Heart left ventricle (tissue), 16 donors: ENCODE data around the gene HK2. TPM values are rescaled to one million over a fixed set of nuclear protein-coding genes. Genes with fewer than 3 reads are reported as not detected.

Experiments
- ATAC-seq, 4 donors: fragments of 200-7000 bp; cut with Tn5 transposase; one replicate each; pipeline ENCODE4 v1.9.1; 2020 to 2022; ENCODE audit warnings: moderate library complexity in 4 of 4, mild to moderate bottlenecking in 3 of 4, moderate number of reproducible peaks in 1 of 4
- DNase-seq, 5 donors: peaks; one replicate each; pipeline ENCODE4 v3.0.0-alpha.2; 2020
- H3K27ac ChIP-seq, 12 donors: fragments of 200-600 bp; sonication (generic) in 4 of 12; one replicate each; pipeline versions ENCODE4 v1.5.0 to v1.8.0; 2016 to 2022; ENCODE audit warnings: mild to moderate bottlenecking in 2 of 12
- H3K27me3 ChIP-seq, 9 donors: fragments of 200-600 bp; sonication (generic) in 2 of 9; one replicate each; pipeline versions ENCODE4 v1.5.1 to v1.8.0; 2016 to 2022; ENCODE audit warnings: mild to moderate bottlenecking in 3 of 9
- H3K36me3 ChIP-seq, 9 donors: fragments of 200-600 bp; sonication (generic) in 2 of 9; one replicate each; pipeline versions ENCODE4 v1.5.0 to v1.8.0; 2018 to 2022; ENCODE audit warnings: mild to moderate bottlenecking in 2 of 9
- H3K4me1 ChIP-seq, 12 donors: fragments of 200-600 bp; sonication (generic) in 4 of 12; one replicate each; pipeline versions ENCODE4 v1.5.0 to v1.8.0; 2016 to 2022; ENCODE audit warnings: mild to moderate bottlenecking in 3 of 12
- H3K4me3 ChIP-seq, 12 donors: fragments of 200-600 bp; sonication (generic) in 4 of 12; one replicate each; pipeline versions ENCODE4 v1.5.0 to v1.8.0; 2017 to 2022; ENCODE audit warnings: mild to moderate bottlenecking in 9 of 12, moderate library complexity in 4 of 12
- H3K9me3 ChIP-seq, 12 donors: fragments of 200-600 bp; sonication (generic) in 4 of 12; one replicate each; pipeline versions ENCODE4 v1.5.0 to v1.8.0; 2016 to 2022; ENCODE audit warnings: mild to moderate bottlenecking in 1 of 12
- POLR2A ChIP-seq, 2 donors: fragments of 450-650 bp; IDR thresholded peaks; one replicate each; pipeline ENCODE4 v1.6.1; 2017; ENCODE audit warnings: antibody characterized with exemption in 2 of 2, mild to moderate bottlenecking in 2 of 2, moderate library complexity in 2 of 2
- WGBS, 4 donors: extraction: QIAGEN DNeasy Blood & Tissue Kit in 2 of 4; methylation state at CpG; one replicate each; pipeline versions ENCODE4 v1.1.5 to v1.1.7; 2013 to 2018; 5-methylcytosine and 5-hydroxymethylcytosine counted together
- intact Hi-C, 10 donors: fragments of 100-400 bp; cut with DNase I; formaldehyde crosslinking; loops; one replicate each; pipeline versions ENCODE4 v1.11.1 to v1.14.2; 2022
- polyA plus RNA-seq, 2 donors: library from polyadenylated mRNA; stranded (reverse); fragments of 200-250 nt; gene quantifications; one replicate each; pipeline ENCODE4 v1.2.3, GENCODE V29; 2013
- total RNA-seq, 9 donors: library from RNA; depleted of rRNA in 2 of 9; stranded (reverse); fragments of >200 nt in 2 of 9; fragmentation: NEBNext Ultra II Directional in 3 of 9; extraction: Animal tissue kit (Norgen Biotek cat#: 25700) in 3 of 9; gene quantifications; one replicate each; pipeline versions ENCODE4 v1.1.0 to v1.2.4, GENCODE V29; 2016 to 2023
- TF ChIP-seq, protein P1 (sequence below), 12 donors: fragments of 200-600 bp; sonication (generic) in 4 of 12; IDR thresholded peaks; one replicate each; pipeline versions ENCODE4 v1.5.0 to v1.8.0; 2018 to 2022; ENCODE audit warnings: antibody characterized with exemption in 12 of 12, mild to moderate bottlenecking in 5 of 12
- donor health status: ischemic (EF 13 %, LVEDD 7.1; RV severe dilation, severe dysfunction).
- donor health status: healthy with polysubstance abuse.
- donor health status: DM: no; HTN: yes; CAD: no.
- donor health status: DM: no; HTN: no; CAD: no.
- donor health status: ischemic (EF 25% LVEDD 6.9; RV normal size, moderate dysfunction).
- donor health status: ischemic (EF 25% LVEDD 5.7; RV mildly dilated, moderate dysfunction).
- donor health status: healthy.
- donor health status: DM: yes; HTN: yes; CAD: no.
- donor health status: ischemic (EF 35%, LVEDD 5.7; RV mildly dilated, moderate dysfunction).
- donor health status: nonischemic (EF 11% LVEDD 7.7; RV severe dilation, severe dysfunction).
- donor health status: DM: yes; HTN: yes; CAD: no.
- donor health status: PGD.
- donor health status: ischemic (EF 29% LVEDD 5.4; RV normal size, mild dysfunction).
- donor health status: nonischemic (EF 23%, LVEDD 6.1; RV moderate dilation, normal function).

Gene HK2
- total and polyA plus RNA-seq, 11 donors, result 1.9 to 31.5 (median 16.3) TPM

DNA sequence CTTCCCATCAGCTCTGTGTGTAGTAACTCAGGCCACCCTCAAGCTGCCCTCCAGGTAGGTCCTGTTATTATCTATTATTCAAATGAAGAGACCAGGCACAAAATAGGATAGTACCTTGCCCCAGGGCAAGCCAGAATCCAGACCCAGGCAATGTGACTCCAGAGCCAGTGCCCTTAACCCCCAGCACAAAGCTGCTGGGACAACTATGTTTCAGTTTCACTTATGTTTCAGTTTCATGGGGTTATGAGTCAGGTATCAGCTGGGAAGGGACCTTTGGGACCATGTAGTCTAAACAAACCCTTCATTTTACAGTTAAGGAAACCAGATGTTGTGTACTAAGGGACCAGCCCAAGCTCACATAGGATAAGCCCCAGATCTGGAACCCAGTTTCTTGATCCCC is 10.0 kb downstream of the HK2 start:
- peak in 2 of 4 donors; percentile 18 to 33 for ATAC-seq
- Histone ChIP-seq H3K4me3 (no peak overlapping the region), H3K4me1 (peaks cover 0 to 87% (median 40%) of the 10 kb centered on the region in 12 donors), H3K36me3 (no peaks in the 10 kb centered on the region), H3K27me3 (no peaks in the 10 kb centered on the region), H3K27ac (peak overlapping the region in 10 of 12 donors; percentile 17 to 90 (median 48)), H3K9me3 (no peaks in the 10 kb centered on the region)
- DNase-seq, result no peak
- TF ChIP-seq, protein P1, sequence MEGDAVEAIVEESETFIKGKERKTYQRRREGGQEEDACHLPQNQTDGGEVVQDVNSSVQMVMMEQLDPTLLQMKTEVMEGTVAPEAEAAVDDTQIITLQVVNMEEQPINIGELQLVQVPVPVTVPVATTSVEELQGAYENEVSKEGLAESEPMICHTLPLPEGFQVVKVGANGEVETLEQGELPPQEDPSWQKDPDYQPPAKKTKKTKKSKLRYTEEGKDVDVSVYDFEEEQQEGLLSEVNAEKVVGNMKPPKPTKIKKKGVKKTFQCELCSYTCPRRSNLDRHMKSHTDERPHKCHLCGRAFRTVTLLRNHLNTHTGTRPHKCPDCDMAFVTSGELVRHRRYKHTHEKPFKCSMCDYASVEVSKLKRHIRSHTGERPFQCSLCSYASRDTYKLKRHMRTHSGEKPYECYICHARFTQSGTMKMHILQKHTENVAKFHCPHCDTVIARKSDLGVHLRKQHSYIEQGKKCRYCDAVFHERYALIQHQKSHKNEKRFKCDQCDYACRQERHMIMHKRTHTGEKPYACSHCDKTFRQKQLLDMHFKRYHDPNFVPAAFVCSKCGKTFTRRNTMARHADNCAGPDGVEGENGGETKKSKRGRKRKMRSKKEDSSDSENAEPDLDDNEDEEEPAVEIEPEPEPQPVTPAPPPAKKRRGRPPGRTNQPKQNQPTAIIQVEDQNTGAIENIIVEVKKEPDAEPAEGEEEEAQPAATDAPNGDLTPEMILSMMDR (IDR thresholded peaks at IDR 0.05), result no peak
- TF ChIP-seq POLR2A (IDR thresholded peaks at IDR 0.05), result no peak
- intact Hi-C loops, result no loop called here

DNA sequence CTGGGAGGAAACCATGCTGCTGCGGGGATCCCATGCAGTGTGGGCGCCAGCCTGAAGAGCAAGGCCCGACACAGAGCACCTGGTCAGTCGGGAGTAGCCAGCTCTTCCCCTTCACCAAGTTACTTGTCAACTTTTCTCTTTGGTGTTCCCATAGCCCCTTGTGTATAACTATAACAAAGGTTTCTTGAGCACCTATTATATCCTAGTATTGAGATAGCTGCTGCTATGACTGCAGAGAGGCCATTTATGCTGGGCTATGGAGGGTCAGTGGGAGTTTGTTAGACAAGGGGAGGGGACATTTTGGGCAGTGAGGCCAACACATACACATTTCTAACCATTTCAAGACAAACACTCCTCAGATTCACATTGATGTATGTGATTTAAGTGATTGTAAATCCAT is 10.8 kb downstream of the HK2 start:
- ATAC-seq (no peak), DNase-seq (no peak)
- Histone ChIP-seq H3K27ac (peak overlapping the region in 11 of 12 donors; percentile 64 to 90 (median 77)), H3K9me3 (no peaks in the 10 kb centered on the region), H3K36me3 (no peaks in the 10 kb centered on the region), H3K4me3 (no peak overlapping the region), H3K27me3 (no peaks in the 10 kb centered on the region), H3K4me1 (peaks cover 0 to 96% (median 44%) of the 10 kb centered on the region in 12 donors)
- intact Hi-C loops, result no loop called here
- 93 to 100% (median 97%) methylated on average over 4 of the region's 4 CpGs for WGBS, 4 donors
- TF ChIP-seq POLR2A (IDR thresholded peaks at IDR 0.05), result no peak

DNA sequence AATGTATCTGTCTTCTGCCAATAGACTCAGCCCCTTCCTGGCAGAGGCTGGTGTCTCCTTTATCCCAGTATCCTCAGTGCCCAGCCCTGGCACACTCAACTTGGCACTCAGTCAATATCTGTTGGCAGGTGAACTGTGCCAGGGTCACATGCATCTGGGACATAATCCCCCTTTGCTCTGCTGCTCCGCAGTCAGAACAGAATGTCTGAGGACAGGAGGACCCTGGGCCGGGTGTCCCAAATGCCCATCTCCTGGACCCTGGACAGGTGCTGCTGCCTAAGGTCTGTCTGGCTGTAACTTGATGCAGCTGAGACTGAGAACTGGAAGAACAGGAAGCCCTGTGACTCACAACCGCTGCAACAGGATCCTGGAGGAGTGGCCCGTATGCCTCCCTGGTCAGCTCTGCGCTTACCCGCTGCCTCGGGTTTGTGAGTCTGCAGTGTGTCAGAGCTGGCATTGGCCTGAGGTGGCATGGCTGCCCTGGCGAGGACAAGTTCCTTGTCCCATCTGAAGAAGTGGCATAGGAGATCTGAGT is 11.4 kb downstream of the HK2 start:
- Histone ChIP-seq H3K27me3 (no peaks in the 10 kb centered on the region), H3K36me3 (no peaks in the 10 kb centered on the region), H3K27ac (peak overlapping the region in 11 of 12 donors; percentile 64 to 90 (median 77)), H3K9me3 (no peaks in the 10 kb centered on the region), H3K4me3 (peak overlapping the region in 3 of 12 donors; percentile 10 to 23 (median 14)), H3K4me1 (peaks cover 0 to 98% (median 44%) of the 10 kb centered on the region in 12 donors)
- peak; percentile 63 to 91 (median 84) for DNase-seq
- WGBS, 4 donors, result 23 to 30% (median 25%) methylated on average over 5 to 8 of the region's 8 CpGs
- TF ChIP-seq POLR2A (IDR thresholded peaks at IDR 0.05), result no peak
- TF ChIP-seq, protein P1 (IDR thresholded peaks at IDR 0.05), result no peak
- intact Hi-C loops, result no loop called here
- ATAC-seq, result peak; percentile 64 to 87 (median 81)

- H3K27ac ChIP-seq, result peak overlapping the region in 11 of 12 donors; percentile 64 to 90 (median 77)
- H3K36me3 ChIP-seq, result no peaks in the 10 kb centered on the region
- peaks cover 0 to 100% (median 45%) of the 10 kb centered on the region in 12 donors for H3K4me1 ChIP-seq
- no peaks in the 10 kb centered on the region for H3K27me3 ChIP-seq
- TF ChIP-seq POLR2A (IDR thresholded peaks at IDR 0.05), result no peak
- TF ChIP-seq, protein P1 (IDR thresholded peaks at IDR 0.05), result no peak
- H3K9me3 ChIP-seq, result no peaks in the 10 kb centered on the region
- H3K4me3 ChIP-seq, result peak overlapping the region in 2 of 12 donors; percentile 10 to 14
- DNase-seq (no peak), ATAC-seq (no peak)
- intact Hi-C loops, result no loop called here
- WGBS, 4 donors, result 66 to 83% (median 78%) methylated on average over 2 of the region's 2 CpGs
These were observed 12.1 kb downstream of the HK2 start for GRCh38 chr2:74845991-74846390.

GRCh38 chr2:74846481-74846880 is 12.6 kb downstream of the HK2 start:
- Histone ChIP-seq H3K4me1 (peaks cover 0 to 100% (median 45%) of the 10 kb centered on the region in 12 donors), H3K27me3 (no peaks in the 10 kb centered on the region), H3K36me3 (no peaks in the 10 kb centered on the region), H3K9me3 (no peaks in the 10 kb centered on the region), H3K4me3 (no peak overlapping the region), H3K27ac (peak overlapping the region in 7 of 12 donors; percentile 64 to 93 (median 81))
- WGBS, 4 donors, result 88 to 95% (median 93%) methylated on average over 2 of the region's 2 CpGs
- TF ChIP-seq, protein P1 (IDR thresholded peaks at IDR 0.05), result no peak
- no peak for TF ChIP-seq POLR2A (IDR thresholded peaks at IDR 0.05)
- DNase-seq (no peak), ATAC-seq (no peak)
- intact Hi-C loops, result no loop called here
